Measurements from ENCODE around the gene PHTF1. TPM values are rescaled to one million over a fixed set of nuclear protein-coding genes. Genes with fewer than 3 reads are reported as not detected.

The PHTF1 gene
- total RNA-seq, 2 donors from 2014 or later, result 11.7 to 13.4 TPM

DNA sequence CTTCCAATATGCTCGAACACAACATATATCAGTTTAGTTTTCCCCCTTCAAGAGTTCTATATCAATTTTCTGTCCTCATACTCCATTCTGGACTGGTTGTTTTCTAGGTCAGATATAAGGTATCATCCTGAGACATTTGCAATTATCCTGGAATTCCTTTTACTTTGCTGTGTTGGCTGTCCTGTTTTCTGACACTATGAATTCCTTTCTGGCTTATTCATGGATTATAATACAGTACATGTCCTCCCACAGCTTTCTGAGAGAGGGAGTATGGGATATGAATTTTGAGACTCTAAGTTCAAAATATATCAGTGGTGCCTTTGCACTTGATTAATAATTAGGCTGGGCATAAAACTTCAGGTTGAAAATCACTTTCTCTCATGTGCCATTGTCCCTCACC is 11.9 kb downstream of the PHTF1 start:
- Histone ChIP-seq H3K4me1 (replicated peaks) (no peaks in the 10 kb centered on the region), H3K36me3 (no peaks in the 10 kb centered on the region), H3K27me3 (replicated peaks; ENCODE audit: insufficient read depth) (no peaks in the 10 kb centered on the region), H3K4me3 (no peak overlapping the region), H3K9me3 (no peaks in the 10 kb centered on the region), H3K27ac (no peak overlapping the region)
- TF ChIP-seq POLR2A (IDR thresholded peaks at IDR 0.05) (no peak), POLR2AphosphoS5 (IDR thresholded peaks at IDR 0.05) (no peak)
- TF ChIP-seq, protein P1, sequence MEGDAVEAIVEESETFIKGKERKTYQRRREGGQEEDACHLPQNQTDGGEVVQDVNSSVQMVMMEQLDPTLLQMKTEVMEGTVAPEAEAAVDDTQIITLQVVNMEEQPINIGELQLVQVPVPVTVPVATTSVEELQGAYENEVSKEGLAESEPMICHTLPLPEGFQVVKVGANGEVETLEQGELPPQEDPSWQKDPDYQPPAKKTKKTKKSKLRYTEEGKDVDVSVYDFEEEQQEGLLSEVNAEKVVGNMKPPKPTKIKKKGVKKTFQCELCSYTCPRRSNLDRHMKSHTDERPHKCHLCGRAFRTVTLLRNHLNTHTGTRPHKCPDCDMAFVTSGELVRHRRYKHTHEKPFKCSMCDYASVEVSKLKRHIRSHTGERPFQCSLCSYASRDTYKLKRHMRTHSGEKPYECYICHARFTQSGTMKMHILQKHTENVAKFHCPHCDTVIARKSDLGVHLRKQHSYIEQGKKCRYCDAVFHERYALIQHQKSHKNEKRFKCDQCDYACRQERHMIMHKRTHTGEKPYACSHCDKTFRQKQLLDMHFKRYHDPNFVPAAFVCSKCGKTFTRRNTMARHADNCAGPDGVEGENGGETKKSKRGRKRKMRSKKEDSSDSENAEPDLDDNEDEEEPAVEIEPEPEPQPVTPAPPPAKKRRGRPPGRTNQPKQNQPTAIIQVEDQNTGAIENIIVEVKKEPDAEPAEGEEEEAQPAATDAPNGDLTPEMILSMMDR (IDR thresholded peaks at IDR 0.05), result no peak
- DNase-seq (ENCODE audit: low spot score), result no peak
- 100% methylated on average over 1 of the region's 1 CpG for WGBS
- intact Hi-C loops (cut with DNase I), result no loop called here

DNA sequence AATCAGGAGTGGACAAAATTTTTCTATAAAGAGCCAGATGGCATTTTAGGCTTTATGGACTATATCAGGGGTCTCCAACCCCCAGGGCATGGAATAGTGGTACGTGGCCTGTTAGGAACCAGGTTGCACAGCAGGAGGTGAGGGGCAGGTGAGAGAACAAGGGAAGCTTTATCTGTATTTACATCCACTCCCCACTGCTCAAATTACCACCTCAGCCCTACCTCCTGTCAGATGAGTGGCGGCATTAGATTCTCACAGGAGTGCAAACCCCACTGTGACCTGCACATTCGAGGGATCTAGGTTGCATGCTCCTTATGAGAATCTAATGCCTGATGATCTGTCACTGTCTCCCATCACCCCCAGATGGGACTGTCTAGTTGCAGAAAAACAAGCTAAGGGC is 13.9 kb downstream of the PHTF1 start:
- Histone ChIP-seq H3K9me3 (no peaks in the 10 kb centered on the region), H3K27me3 (replicated peaks; ENCODE audit: insufficient read depth) (no peaks in the 10 kb centered on the region), H3K36me3 (no peaks in the 10 kb centered on the region), H3K4me3 (no peak overlapping the region), H3K4me1 (replicated peaks) (no peaks in the 10 kb centered on the region), H3K27ac (no peak overlapping the region)
- intact Hi-C loops (cut with DNase I), result no loop called here
- DNase-seq (ENCODE audit: low spot score), result no peak
- WGBS, result 88% methylated on average over 3 of the region's 3 CpGs
- TF ChIP-seq POLR2A (IDR thresholded peaks at IDR 0.05), result no peak
- TF ChIP-seq, protein P1 (IDR thresholded peaks at IDR 0.05), result no peak
- TF ChIP-seq POLR2AphosphoS5 (IDR thresholded peaks at IDR 0.05), result no peak

DNA sequence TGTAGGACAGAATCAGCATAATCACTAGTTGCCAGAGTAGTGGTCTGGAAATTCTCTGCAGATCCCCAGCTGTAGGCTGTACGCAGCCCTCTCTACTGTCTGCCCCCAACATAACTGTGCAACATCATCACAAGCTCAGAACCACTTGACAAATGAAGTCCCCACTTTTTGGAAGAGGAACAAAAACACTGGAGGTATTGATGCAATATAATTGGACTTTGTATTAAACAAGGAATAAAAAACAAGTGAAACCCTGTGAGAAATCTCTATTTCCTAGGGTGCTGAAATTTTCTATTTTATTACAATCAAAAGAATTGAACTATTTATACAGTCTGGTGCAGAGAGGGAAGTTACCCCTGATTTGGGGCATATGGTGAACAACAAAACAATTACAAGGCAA is 15.2 kb downstream of the PHTF1 start:
- TF ChIP-seq POLR2A (IDR thresholded peaks at IDR 0.05), result no peak
- TF ChIP-seq, protein P1 (IDR thresholded peaks at IDR 0.05), result no peak
- H3K27me3 ChIP-seq (replicated peaks; ENCODE audit: insufficient read depth), result no peaks in the 10 kb centered on the region
- no peaks in the 10 kb centered on the region for H3K4me1 ChIP-seq (replicated peaks)
- H3K9me3 ChIP-seq, result no peaks in the 10 kb centered on the region
- H3K27ac ChIP-seq, result no peak overlapping the region
- H3K36me3 ChIP-seq, result no peaks in the 10 kb centered on the region
- DNase-seq (ENCODE audit: low spot score), result no peak
- intact Hi-C loops (cut with DNase I), result no loop called here
- WGBS, result 100% methylated on average over 1 of the region's 1 CpG
- H3K4me3 ChIP-seq, result no peak overlapping the region

DNA sequence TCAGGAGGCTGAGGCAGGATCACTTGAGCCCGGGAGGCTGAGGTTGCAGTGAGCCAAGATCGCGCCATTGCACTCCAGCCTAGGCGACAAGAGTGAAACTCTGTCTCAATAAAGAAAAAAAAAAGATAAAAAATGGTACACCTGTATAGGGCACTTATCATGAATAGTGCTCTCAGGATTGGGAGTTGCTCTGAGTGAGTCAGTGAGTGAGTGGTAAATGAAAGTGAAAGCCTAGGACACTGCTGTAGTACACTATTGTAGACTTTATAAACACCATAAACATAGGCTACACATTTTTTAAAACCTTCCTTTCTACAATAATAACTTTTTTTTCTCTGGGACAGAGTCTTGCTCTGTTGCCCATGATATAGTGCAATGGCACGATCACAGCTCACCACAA is 16.8 kb downstream of the PHTF1 start:
- DNase-seq (ENCODE audit: low spot score), result no peak
- Histone ChIP-seq H3K4me3 (no peak overlapping the region), H3K36me3 (no peaks in the 10 kb centered on the region), H3K27ac (no peak overlapping the region), H3K27me3 (replicated peaks; ENCODE audit: insufficient read depth) (no peaks in the 10 kb centered on the region), H3K4me1 (replicated peaks) (no peaks in the 10 kb centered on the region), H3K9me3 (no peaks in the 10 kb centered on the region)
- intact Hi-C loops (cut with DNase I), result no loop called here
- 96% methylated on average over 5 of the region's 5 CpGs for WGBS
- TF ChIP-seq POLR2AphosphoS5 (IDR thresholded peaks at IDR 0.05), result no peak
- TF ChIP-seq POLR2A (IDR thresholded peaks at IDR 0.05), result no peak
- TF ChIP-seq, protein P1 (IDR thresholded peaks at IDR 0.05), result no peak

DNA sequence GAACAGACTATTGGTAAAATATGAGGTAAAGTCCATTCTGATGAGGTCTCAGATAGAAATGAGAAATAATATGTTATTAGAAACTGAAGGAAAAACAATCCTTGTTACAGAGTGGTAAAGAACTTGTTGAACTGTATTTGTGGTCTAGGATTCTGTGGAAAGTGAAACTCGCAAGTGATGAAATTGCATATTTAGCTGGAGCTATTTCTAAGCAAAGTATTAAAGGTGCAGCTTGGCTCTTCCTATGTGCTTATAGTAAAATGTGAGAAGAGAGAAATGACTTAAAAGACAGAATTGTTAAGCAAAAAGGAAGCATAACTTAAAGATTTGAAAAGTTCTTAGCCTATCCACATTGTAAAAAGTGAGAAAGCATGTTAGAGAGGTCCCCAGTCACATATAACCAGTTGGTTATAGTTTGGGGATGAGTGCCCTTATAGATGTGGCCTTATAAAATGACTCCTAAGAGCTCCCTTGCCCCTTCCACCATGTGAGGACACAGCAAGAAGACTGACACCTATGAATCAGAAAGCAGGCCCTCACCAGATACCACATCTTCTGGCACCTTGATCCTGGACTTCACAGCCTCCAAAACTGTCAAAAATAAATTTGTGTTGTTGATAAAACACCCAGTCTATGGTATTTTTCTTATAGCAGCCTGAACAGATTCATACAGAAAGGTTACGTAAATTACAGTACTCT is 24.8 kb downstream of the PHTF1 start:
- no peaks in the 10 kb centered on the region for H3K4me1 ChIP-seq (replicated peaks)
- H3K27ac ChIP-seq, result no peak overlapping the region
- TF ChIP-seq, protein P1 (IDR thresholded peaks at IDR 0.05), result no peak
- no peak for TF ChIP-seq POLR2AphosphoS5 (IDR thresholded peaks at IDR 0.05)
- TF ChIP-seq POLR2A (IDR thresholded peaks at IDR 0.05), result no peak
- H3K27me3 ChIP-seq (replicated peaks; ENCODE audit: insufficient read depth), result no peaks in the 10 kb centered on the region
- no peaks in the 10 kb centered on the region for H3K36me3 ChIP-seq
- intact Hi-C loops (cut with DNase I), result no loop called here
- no peaks in the 10 kb centered on the region for H3K9me3 ChIP-seq
- 97% methylated on average over 2 of the region's 2 CpGs for WGBS
- H3K4me3 ChIP-seq, result no peak overlapping the region
- DNase-seq (ENCODE audit: low spot score), result no peak

All from prostate gland (tissue), 2 donors.